Kidney (tissue), 14 donors: ENCODE results near the gene MRPL49. TPM values are rescaled to one million over a fixed set of nuclear protein-coding genes. Genes with fewer than 3 reads are reported as not detected.

Experiments used
- DNase-seq, 5 donors: peaks; one replicate each; pipeline ENCODE4 v3.0.0-alpha.2; 2013 to 2020
- FAIRE-seq: peaks from 2 replicates; lab custom pipeline; 2012; peaks lifted over from hg19 to GRCh38; lab: Jason Lieb, UNC
- H3K27ac ChIP-seq, 2 donors: one replicate each; pipeline ENCODE4 v1.7.0; 2013; ENCODE audit warnings: low read depth in 2 of 2, low read length in 2 of 2, inconsistent platforms in 1 of 2
- H3K27me3 ChIP-seq: one replicate; pipeline ENCODE4 v1.7.1; 2013; ENCODE audit warnings: low read length, inconsistent platforms; ENCODE audit not compliant: control insufficient read depth, insufficient read depth
- H3K36me3 ChIP-seq, 3 donors: one replicate each; pipeline versions ENCODE4 v1.7.0 to v1.7.1; 2013; ENCODE audit warnings: low read length in 3 of 3, control low read depth in 1 of 3, inconsistent platforms in 1 of 3; ENCODE audit not compliant: insufficient read depth in 3 of 3, control insufficient read depth in 2 of 3
- H3K4me1 ChIP-seq, 3 donors: one replicate each; pipeline versions ENCODE4 v1.7.0 to v1.7.1; 2013; ENCODE audit warnings: low read length in 3 of 3, inconsistent platforms in 1 of 3, low read depth in 1 of 3; ENCODE audit not compliant: control insufficient read depth in 2 of 3, insufficient read depth in 2 of 3
- H3K4me3 ChIP-seq, 3 donors: one replicate each; pipeline versions ENCODE4 v1.7.0 to v1.8.1; 2013; ENCODE audit warnings: low read length in 3 of 3, control low read depth in 1 of 3, inconsistent platforms in 1 of 3
- H3K9ac ChIP-seq, 3 donors: one replicate each; pipeline versions ENCODE4 v1.7.0 to v1.7.1; 2013; ENCODE audit warnings: low read length in 3 of 3, control low read depth in 1 of 3, inconsistent platforms in 1 of 3
- H3K9me3 ChIP-seq, 3 donors: one replicate each; pipeline versions ENCODE4 v1.7.0 to v1.7.1; 2013; ENCODE audit warnings: low read length in 3 of 3, control low read depth in 1 of 3, inconsistent platforms in 1 of 3; ENCODE audit not compliant: control insufficient read depth in 2 of 3, insufficient read depth in 1 of 3
- CTCF ChIP-seq: IDR thresholded peaks from 3 replicates; pipeline ENCODE4 v1.5.1; 2012; ENCODE audit warnings: mild to moderate bottlenecking, moderate library complexity, borderline replicate concordance; ENCODE audit not compliant: insufficient read depth; ENCODE audit errors: extremely low read depth
- intact Hi-C: fragments of 100-400 bp; cut with DNase I; formaldehyde crosslinking; loops from one replicate; pipeline ENCODE4 v1.11.1; 2022
- polyA plus RNA-seq: library from polyadenylated mRNA; stranded (reverse); fragments of 350-450 nt; fragmentation: Illumina TruSeq; extraction: RNeasy Lipid Tissue Mini Kit (QIAGEN cat#74804); gene quantifications from one replicate; pipeline ENCODE4 v1.2.3, GENCODE V29; 2014; ENCODE audit warnings: low read depth, low replicate concordance; ENCODE audit not compliant: insufficient read depth
- total RNA-seq: library from RNA; stranded (reverse); fragmentation: NEBNext Ultra II Directional; extraction: Animal tissue kit (Norgen Biotek cat#: 25700); gene quantifications from one replicate; pipeline ENCODE4 v1.2.1, GENCODE V29; 2021
- donor health status: control.
- donor health status: control.
- donor health status: control.
- donor health status: control.
- donor health status: control.
- donor health status: DM: yes; HTN: yes; CAD: no.
- donor health status: Normal renal cell carcinoma (clear cell type).

The MRPL49 gene
- total and polyA plus RNA-seq, 2 donors from 2014 or later = 53.3 to 76.7 TPM

- no peaks in the 10 kb centered on the region for H3K36me3 ChIP-seq
- DNase-seq = peak in 2 of 5 donors; percentile 62 to 68
- no peak for FAIRE-seq
- TF ChIP-seq CTCF = no peak
- H3K4me3 ChIP-seq = peak overlapping the region; percentile 0 to 47 (median 41)
- no peaks in the 10 kb centered on the region for H3K9me3 ChIP-seq
- intact Hi-C loops = no loop called here
- H3K27me3 ChIP-seq = no peaks in the 10 kb centered on the region
- peaks cover 0 to 2% (median 0%) of the 10 kb centered on the region in 3 donors for H3K4me1 ChIP-seq
- H3K9ac ChIP-seq = no peak overlapping the region
- peak overlapping the region in 1 of 2 donors; percentile 69 for H3K27ac ChIP-seq
These were observed 43.5 kb downstream of the MRPL49 start for GRCh38 chr11:65165410-65166317.

GRCh38 chr11:65166893-65167292, 44.8 kb downstream of the MRPL49 start:
- H3K9ac ChIP-seq = no peak overlapping the region
- no peak for FAIRE-seq
- H3K4me3 ChIP-seq = no peak overlapping the region
- intact Hi-C loops = no loop called here
- H3K27me3 ChIP-seq = no peaks in the 10 kb centered on the region
- H3K4me1 ChIP-seq = peaks cover 0 to 2% (median 0%) of the 10 kb centered on the region in 3 donors
- no peak for TF ChIP-seq CTCF
- no peaks in the 10 kb centered on the region for H3K9me3 ChIP-seq
- no peaks in the 10 kb centered on the region for H3K36me3 ChIP-seq
- DNase-seq = no peak
- no peak overlapping the region for H3K27ac ChIP-seq

GRCh38 chr11:65167656-65168055, 45.5 kb downstream of the MRPL49 start:
- peak in 1 of 5 donors; percentile 8 for DNase-seq
- Histone ChIP-seq H3K9ac (no peak overlapping the region), H3K4me3 (no peak overlapping the region), H3K4me1 (peaks cover 0 to 2% (median 0%) of the 10 kb centered on the region in 3 donors), H3K36me3 (no peaks in the 10 kb centered on the region), H3K9me3 (no peaks in the 10 kb centered on the region), H3K27me3 (no peaks in the 10 kb centered on the region), H3K27ac (no peak overlapping the region)
- TF ChIP-seq CTCF = no peak
- intact Hi-C loops = no loop called here
- FAIRE-seq = no peak
